ENCODE results near the gene TNFRSF19.

Gene TNFRSF19

DNA sequence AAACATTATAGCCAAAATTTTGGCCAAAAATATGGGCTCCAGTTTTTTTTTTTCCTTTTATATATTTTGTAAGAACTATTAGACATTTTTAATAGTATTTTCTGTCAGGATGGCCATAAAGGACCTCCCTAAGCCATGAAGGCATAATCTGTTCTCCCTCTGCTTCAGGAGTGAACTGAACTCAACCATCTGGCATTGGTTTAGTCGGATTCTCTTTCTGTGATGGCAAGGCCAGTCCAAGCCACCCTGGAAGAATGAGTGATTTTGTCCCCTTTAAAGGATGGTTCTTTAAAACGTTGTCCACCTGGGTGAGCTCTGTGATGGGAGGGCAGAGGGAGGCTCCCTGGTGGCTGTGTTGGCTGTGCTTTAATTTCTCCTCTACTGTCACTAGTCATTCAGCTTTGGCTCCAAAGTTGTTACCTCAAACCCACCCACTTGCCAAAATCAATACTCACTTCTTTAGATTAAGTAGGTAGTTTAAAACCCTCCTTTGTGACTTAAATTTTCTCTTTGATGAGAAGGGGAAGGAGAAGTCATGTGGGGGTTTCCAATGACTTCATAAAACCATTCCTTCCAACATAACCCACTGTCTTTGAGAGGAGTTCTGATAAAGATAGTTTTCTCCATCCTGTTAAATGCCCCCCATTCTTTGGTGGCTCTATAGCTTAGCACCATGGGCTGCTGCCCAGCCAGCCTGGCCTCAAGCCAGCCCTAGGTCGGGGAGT, 4.4 kb downstream of the TNFRSF19 start:
- H3K4me3 ChIP-seq (ENCODE audit: low read length), result no peak overlapping the region
- H3K4me1 ChIP-seq (ENCODE audit: control insufficient read depth, insufficient read depth, low read length), result no peaks in the 10 kb centered on the region
- H3K9ac ChIP-seq (ENCODE audit: low read length), result no peak overlapping the region
- no peaks in the 10 kb centered on the region for H3K36me3 ChIP-seq (ENCODE audit: control insufficient read depth, insufficient read depth, low read length)
- H3K27ac ChIP-seq (ENCODE audit: low read depth, low read length), result no peak overlapping the region
- H3K27me3 ChIP-seq (ENCODE audit: control insufficient read depth, insufficient read depth, low read length), result no peaks in the 10 kb centered on the region

DNA sequence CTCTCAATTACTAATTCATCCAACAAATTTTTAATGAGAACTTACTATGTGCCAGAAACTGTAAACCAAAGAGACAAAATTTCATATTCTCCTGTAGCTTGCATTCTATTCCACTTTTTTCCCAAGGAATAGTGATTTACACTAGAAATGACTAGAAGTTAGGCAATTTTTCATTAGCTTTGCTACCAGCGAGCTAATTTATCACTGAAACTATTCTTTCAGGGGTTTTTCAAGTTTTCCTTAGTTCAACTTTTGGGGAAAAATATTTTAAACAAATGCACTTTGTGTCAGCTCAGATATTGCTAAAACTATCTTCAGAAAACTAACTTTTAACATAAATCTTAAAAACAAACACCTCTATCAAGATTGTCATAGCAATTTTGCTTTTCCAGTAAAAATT, 5.4 kb downstream of the TNFRSF19 start:
- H3K4me1 ChIP-seq (ENCODE audit: control insufficient read depth, insufficient read depth, low read length), result no peaks in the 10 kb centered on the region

DNA sequence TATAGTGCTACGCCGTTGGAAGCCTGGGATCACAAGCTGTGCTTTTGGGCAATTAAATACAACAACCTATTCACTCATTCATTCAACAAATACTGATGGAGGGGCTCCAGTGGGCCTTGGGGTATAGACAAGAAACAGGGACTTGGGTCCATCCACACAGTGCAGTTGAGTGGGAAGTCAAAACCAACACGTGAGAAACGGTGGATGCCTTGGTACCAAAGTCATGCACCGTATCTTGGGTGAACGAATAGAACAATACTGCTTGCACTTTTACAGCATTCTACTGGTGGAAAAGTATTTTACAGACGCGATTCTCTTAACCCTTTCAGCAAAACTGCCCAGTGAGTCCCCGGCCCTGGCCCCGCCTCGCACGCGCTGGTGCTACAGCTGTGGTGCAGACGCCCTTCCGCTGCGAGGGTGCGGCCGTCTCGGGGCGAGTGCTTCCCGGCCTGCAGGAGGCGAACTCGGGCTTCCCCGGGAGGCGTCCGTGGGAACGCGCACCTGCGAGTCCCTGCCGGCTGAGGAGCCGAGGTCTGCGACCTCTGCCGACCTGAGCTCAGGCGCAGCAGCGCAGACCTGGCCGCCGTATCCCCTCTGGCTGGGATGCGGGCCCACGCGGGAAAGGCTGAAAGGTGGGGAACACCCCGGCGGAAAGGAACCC, 8.3 kb downstream of the TNFRSF19 start:
- H3K27me3 ChIP-seq (ENCODE audit: control insufficient read depth, insufficient read depth, low read length), result no peaks in the 10 kb centered on the region
- H3K9ac ChIP-seq (ENCODE audit: low read length), result no peak overlapping the region
- H3K36me3 ChIP-seq (ENCODE audit: control insufficient read depth, insufficient read depth, low read length), result no peaks in the 10 kb centered on the region
- peak overlapping the region; percentile 23 for H3K27ac ChIP-seq (ENCODE audit: low read depth, low read length)
- peak overlapping the region; percentile 85 for H3K4me3 ChIP-seq (ENCODE audit: low read length)
- no peaks in the 10 kb centered on the region for H3K4me1 ChIP-seq (ENCODE audit: control insufficient read depth, insufficient read depth, low read length)

More for the DNA sequence above, 5.4 kb downstream of the TNFRSF19 start:
- H3K27me3 ChIP-seq (ENCODE audit: control insufficient read depth, insufficient read depth, low read length), result no peaks in the 10 kb centered on the region
- H3K9ac ChIP-seq (ENCODE audit: low read length), result no peak overlapping the region
- no peak overlapping the region for H3K27ac ChIP-seq (ENCODE audit: low read depth, low read length)
- no peaks in the 10 kb centered on the region for H3K36me3 ChIP-seq (ENCODE audit: control insufficient read depth, insufficient read depth, low read length)
- H3K4me3 ChIP-seq (ENCODE audit: low read length), result no peak overlapping the region

DNA sequence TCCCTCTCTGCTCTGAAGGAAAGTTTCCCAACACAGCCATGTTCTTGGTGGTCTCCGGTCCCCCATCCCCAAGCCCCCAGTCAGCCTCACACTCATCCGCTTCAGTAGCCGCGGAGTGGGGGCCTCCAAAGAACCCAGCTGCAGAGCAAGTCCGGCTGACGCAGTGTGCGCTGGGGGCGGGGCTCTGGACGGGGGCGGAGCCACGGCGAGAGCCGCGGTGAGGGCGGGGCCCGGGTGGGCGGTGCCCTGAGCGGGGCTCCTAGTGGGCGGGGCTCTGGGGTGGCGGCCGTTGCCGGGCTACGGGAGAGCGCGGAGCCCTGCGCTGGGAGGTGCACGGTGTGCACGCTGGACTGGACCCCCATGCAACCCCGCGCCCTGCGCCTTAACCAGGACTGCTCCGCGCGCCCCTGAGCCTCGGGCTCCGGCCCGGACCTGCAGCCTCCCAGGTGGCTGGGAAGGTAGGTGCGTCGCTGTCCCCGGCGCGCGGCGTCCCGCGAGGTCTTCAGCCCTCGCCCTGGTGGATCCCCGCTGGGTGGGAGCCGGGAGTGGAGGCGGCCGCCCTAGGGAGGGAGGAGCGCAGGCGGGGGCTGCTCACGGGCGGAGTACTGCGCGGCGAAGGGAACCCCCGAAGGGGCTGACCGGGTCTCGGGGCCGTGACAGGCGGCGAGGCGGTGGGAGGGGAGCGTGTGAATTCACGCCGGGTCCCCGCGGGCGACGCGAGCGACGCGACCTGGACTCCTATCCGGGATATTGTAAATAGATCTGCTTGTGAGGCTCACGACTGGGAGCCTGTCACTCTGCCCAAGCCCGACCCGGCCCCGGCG, 9.1 kb downstream of the TNFRSF19 start:
- H3K4me3 ChIP-seq (ENCODE audit: low read length), result peak overlapping the region; percentile 85
- no peaks in the 10 kb centered on the region for H3K36me3 ChIP-seq (ENCODE audit: control insufficient read depth, insufficient read depth, low read length)
- H3K4me1 ChIP-seq (ENCODE audit: control insufficient read depth, insufficient read depth, low read length), result no peaks in the 10 kb centered on the region
- peak overlapping the region; percentile 23 for H3K27ac ChIP-seq (ENCODE audit: low read depth, low read length)
- H3K9ac ChIP-seq (ENCODE audit: low read length), result no peak overlapping the region
- H3K27me3 ChIP-seq (ENCODE audit: control insufficient read depth, insufficient read depth, low read length), result no peaks in the 10 kb centered on the region

DNA sequence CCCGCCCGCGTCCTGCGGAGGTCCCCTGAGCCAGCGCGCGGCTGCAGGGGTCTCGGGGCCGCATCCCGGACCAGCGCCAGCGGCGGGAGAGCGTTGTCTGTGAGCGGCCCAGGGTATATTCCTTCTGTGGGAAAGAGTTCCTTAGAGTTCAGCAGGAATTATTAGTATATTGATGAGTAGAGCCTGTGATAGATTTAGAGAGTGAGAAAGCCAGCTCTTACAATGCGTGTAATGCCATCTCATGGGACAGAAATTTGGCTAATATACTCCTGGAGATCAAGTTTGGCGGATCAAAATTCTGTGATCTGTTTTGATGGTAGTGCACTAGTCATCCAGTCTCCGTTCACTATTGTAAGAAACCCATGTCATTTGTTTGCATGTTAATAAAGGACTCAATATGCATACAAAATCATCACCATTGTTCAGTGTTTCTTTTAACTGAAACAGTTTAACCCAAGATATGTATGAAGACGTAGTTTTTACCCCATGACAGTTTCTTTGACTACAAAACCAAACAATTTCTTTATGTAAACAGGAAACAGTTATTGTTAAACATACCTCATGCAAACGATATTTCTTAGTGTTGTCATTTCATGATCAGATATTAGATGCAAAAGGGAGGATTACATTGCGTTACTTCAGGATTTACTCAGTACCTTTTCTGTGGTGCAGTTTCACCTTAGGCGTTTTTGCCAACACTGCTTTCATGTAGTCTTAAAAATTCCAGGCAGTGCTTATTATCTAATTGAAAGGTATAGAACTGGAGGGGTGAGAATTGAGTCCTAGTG, 9.9 kb downstream of the TNFRSF19 start:
- H3K9ac ChIP-seq (ENCODE audit: low read length), result no peak overlapping the region

DNA sequence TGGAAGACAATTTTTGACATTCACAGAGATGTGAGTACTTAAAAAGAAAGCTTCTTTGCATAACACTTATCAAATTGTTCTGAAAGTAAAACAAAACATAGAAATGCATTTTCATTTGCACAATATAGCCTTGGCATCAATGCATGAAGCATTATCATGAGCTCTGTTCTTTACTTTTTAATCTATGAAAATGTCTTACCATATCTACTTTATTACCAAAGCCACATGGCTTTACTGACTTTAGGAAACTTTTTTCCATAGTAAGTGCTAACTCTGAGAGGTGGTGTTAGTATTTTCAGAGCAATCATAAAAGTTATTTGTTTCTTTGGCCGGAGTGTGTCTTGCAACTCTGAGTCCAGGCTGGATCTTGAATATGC, 10.5 kb downstream of the TNFRSF19 start:
- Histone ChIP-seq H3K4me1 (ENCODE audit: control insufficient read depth, insufficient read depth, low read length) (no peaks in the 10 kb centered on the region), H3K9ac (ENCODE audit: low read length) (no peak overlapping the region), H3K27me3 (ENCODE audit: control insufficient read depth, insufficient read depth, low read length) (no peaks in the 10 kb centered on the region), H3K27ac (ENCODE audit: low read depth, low read length) (no peak overlapping the region), H3K4me3 (ENCODE audit: low read length) (no peak overlapping the region), H3K36me3 (ENCODE audit: control insufficient read depth, insufficient read depth, low read length) (no peaks in the 10 kb centered on the region)

More for the DNA sequence above, 9.9 kb downstream of the TNFRSF19 start:
- Histone ChIP-seq H3K4me3 (ENCODE audit: low read length) (peak overlapping the region; percentile 85), H3K27ac (ENCODE audit: low read depth, low read length) (no peak overlapping the region), H3K27me3 (ENCODE audit: control insufficient read depth, insufficient read depth, low read length) (no peaks in the 10 kb centered on the region), H3K36me3 (ENCODE audit: control insufficient read depth, insufficient read depth, low read length) (no peaks in the 10 kb centered on the region), H3K4me1 (ENCODE audit: control insufficient read depth, insufficient read depth, low read length) (no peaks in the 10 kb centered on the region)

DNA sequence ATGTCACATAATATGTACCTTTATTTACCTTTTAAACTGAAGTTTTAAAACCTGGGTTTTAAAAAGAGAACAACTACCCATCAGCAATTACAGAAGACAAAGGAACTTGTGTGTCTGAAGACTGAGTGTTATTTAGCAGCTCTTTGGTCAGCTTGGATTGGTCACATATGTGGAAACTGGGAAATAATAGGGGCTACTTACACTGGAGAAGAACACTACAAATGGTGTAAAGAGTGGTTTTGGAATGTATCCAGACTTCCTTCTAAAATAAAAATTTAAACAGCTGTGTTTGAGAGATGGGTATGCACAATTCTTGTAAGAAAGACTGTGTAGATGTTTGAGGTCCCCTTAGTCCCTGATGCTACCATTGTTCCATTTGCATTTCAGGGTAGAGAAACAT, 13.3 kb downstream of the TNFRSF19 start:
- Histone ChIP-seq H3K27ac (ENCODE audit: low read depth, low read length) (no peak overlapping the region), H3K4me1 (ENCODE audit: control insufficient read depth, insufficient read depth, low read length) (no peaks in the 10 kb centered on the region)

DNA sequence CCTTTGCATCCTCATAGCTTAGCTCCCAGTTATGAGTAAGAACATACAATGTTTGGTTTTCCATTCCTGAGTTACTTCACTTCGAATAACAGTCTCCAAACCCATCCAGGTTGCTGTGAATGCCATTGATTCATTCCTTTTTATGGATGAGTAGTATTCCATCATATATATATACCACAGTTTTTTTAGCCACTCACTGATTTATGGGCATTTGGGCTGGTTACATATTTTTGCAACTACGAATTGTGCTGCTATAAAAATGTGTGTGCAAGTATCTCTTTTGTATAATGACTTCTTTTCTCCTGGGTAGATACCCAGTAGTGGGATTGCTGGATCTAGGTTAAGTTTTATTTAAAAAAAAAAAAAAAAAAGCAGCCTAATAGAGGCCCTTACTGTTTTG, 14.1 kb downstream of the TNFRSF19 start:
- Histone ChIP-seq H3K27me3 (ENCODE audit: control insufficient read depth, insufficient read depth, low read length) (no peaks in the 10 kb centered on the region), H3K9ac (ENCODE audit: low read length) (no peak overlapping the region), H3K36me3 (ENCODE audit: control insufficient read depth, insufficient read depth, low read length) (no peaks in the 10 kb centered on the region), H3K27ac (ENCODE audit: low read depth, low read length) (no peak overlapping the region), H3K4me3 (ENCODE audit: low read length) (no peak overlapping the region), H3K4me1 (ENCODE audit: control insufficient read depth, insufficient read depth, low read length) (no peaks in the 10 kb centered on the region)

More for the DNA sequence above, 13.3 kb downstream of the TNFRSF19 start:
- Histone ChIP-seq H3K27me3 (ENCODE audit: control insufficient read depth, insufficient read depth, low read length) (no peaks in the 10 kb centered on the region), H3K9ac (ENCODE audit: low read length) (no peak overlapping the region), H3K36me3 (ENCODE audit: control insufficient read depth, insufficient read depth, low read length) (no peaks in the 10 kb centered on the region), H3K4me3 (ENCODE audit: low read length) (no peak overlapping the region)

DNA sequence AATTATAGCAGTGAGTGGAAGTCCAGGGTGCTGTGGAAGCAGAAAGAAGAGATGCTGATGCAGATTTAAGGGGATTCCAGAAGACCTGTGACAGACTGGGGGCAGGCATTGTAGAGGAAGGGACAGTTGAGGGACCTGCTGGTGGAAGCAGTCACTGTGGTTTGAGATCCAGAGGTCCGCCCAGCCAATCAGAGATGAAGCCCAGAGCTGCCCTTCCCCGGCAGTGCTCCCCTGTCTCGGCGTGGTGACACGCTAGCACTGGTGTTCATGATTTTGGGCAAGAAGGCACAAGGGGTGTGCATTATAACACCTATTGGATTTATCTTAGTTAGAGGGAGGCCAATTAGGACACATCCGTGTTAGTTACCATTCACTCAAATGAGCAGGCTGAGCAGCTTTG, 16.1 kb downstream of the TNFRSF19 start:
- Histone ChIP-seq H3K9ac (ENCODE audit: low read length) (no peak overlapping the region), H3K27ac (ENCODE audit: low read depth, low read length) (no peak overlapping the region)

DNA sequence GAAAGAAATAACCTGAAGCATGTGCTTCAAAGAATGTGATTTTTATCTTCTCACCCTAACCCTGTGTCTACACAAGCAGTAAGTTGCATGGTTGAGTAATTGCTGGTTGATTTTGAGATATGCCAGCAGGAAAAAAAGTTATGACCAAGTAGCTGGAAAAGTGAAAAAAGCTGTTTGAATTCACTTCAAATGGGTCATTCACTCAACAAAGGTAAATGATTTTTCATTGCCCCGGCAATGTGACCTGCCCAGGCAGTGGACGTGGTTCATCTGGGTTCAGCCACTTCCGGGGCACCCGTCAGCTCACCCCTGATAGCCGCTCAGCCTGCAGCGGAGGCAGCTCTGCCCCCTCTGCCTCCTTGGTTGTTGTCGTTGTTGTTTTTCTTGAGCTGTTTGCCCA, 18.5 kb downstream of the TNFRSF19 start:
- no peaks in the 10 kb centered on the region for H3K4me1 ChIP-seq (ENCODE audit: control insufficient read depth, insufficient read depth, low read length)
- no peaks in the 10 kb centered on the region for H3K36me3 ChIP-seq (ENCODE audit: control insufficient read depth, insufficient read depth, low read length)
- H3K27me3 ChIP-seq (ENCODE audit: control insufficient read depth, insufficient read depth, low read length), result no peaks in the 10 kb centered on the region
- H3K9ac ChIP-seq (ENCODE audit: low read length), result no peak overlapping the region
- H3K4me3 ChIP-seq (ENCODE audit: low read length), result no peak overlapping the region
- H3K27ac ChIP-seq (ENCODE audit: low read depth, low read length), result no peak overlapping the region

More for the DNA sequence above, 16.1 kb downstream of the TNFRSF19 start:
- H3K27me3 ChIP-seq (ENCODE audit: control insufficient read depth, insufficient read depth, low read length), result no peaks in the 10 kb centered on the region
- H3K4me3 ChIP-seq (ENCODE audit: low read length), result no peak overlapping the region
- no peaks in the 10 kb centered on the region for H3K4me1 ChIP-seq (ENCODE audit: control insufficient read depth, insufficient read depth, low read length)
- H3K36me3 ChIP-seq (ENCODE audit: control insufficient read depth, insufficient read depth, low read length), result no peaks in the 10 kb centered on the region

DNA sequence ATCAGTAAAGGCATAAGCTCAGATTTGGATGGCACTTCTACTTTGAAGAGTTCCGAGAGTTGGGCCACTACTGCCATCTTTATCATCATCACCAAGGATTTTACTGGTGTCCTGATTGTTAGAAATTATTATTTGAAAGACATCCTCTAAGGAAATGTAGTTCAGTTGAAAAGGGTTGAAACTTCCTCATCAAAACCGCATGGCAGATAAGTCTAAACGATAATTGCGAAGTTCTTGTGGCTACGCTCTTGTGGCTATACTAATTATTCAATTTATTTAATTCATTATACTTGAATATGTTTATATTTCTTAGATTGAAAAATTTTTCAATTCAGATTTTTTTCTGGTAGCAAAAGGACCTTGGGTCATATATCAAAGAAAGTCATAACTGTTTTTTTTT, 22.4 kb downstream of the TNFRSF19 start:
- Histone ChIP-seq H3K4me1 (ENCODE audit: control insufficient read depth, insufficient read depth, low read length) (no peaks in the 10 kb centered on the region), H3K4me3 (ENCODE audit: low read length) (no peak overlapping the region), H3K27me3 (ENCODE audit: control insufficient read depth, insufficient read depth, low read length) (no peaks in the 10 kb centered on the region), H3K36me3 (ENCODE audit: control insufficient read depth, insufficient read depth, low read length) (no peaks in the 10 kb centered on the region), H3K9ac (ENCODE audit: low read length) (no peak overlapping the region), H3K27ac (ENCODE audit: low read depth, low read length) (no peak overlapping the region)

DNA sequence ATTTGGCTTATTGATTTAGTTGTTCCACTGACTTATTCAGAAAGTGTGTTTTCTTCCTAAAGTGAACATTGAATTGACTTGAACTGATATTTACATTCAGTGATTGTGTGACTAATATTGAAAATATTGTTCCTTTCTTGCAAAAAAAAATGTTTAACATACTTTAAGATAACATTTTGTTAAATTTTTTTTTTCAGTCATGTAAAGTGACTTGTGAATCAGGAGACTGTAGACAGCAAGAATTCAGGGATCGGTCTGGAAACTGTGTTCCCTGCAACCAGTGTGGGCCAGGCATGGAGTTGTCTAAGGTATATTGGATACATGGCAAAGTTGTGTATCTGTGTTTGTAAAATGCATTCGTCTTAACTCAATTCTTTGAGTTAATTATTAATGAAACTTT, 22.9 kb downstream of the TNFRSF19 start:
- Histone ChIP-seq H3K27me3 (ENCODE audit: control insufficient read depth, insufficient read depth, low read length) (no peaks in the 10 kb centered on the region), H3K36me3 (ENCODE audit: control insufficient read depth, insufficient read depth, low read length) (no peaks in the 10 kb centered on the region), H3K9ac (ENCODE audit: low read length) (no peak overlapping the region), H3K4me3 (ENCODE audit: low read length) (no peak overlapping the region), H3K27ac (ENCODE audit: low read depth, low read length) (no peak overlapping the region), H3K4me1 (ENCODE audit: control insufficient read depth, insufficient read depth, low read length) (no peaks in the 10 kb centered on the region)

Data from rectal smooth muscle tissue (tissue), 1 donor.